Activated CD4-positive, alpha-beta T cell treated with anti-CD3 and anti-CD28 coated beads, Interleukin-2, amount 50 U/mL, for 16 hours (primary cell): ENCODE data around the gene PRAMEF20.

Experiments used
- DNase-seq: peaks from one replicate; pipeline ENCODE4 v3.0.0-alpha.2; 2020

Gene PRAMEF20

DNA sequence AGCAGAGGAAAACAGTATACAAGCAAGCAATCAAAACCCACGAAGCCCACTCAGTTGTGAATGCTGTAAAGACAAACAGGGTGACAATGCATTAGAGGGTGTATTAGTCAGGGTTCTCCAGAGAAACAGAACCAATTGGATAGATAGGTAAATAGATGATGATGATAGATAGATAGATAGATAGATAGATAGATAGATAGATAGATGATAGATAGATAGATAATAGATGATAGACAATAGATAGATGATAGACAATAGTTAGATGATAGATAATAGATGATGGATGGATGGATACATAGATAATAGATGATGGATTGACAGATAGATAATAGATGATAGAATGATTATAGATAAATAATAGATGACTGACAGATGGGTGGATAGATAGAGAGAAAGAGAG, 55.3 kb downstream of the PRAMEF20 start:
- DNase-seq, result no peak

DNA sequence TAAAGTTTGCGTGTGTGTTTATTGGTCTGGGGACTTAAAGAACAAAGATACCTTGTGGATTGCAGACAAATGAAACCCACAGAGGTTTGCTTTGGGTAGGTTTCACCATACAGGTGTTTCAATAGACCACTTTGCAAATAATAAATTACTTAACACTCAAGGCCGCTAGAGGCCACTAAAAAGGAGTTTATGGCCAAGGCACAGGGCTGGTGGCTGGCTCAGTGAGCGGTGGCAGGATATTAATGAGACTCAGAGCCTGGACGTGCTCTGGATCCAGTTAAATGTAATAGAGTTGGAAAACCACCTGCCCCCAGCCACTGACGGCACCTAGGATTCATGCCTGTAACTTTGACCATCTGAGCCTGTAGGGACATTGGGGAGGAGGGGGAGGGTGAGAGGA, 59.1 kb downstream of the PRAMEF20 start:
- peak; percentile 3 for DNase-seq
